ENCODE results near the gene COX8C. TPM values are rescaled to one million over a fixed set of nuclear protein-coding genes. Genes with fewer than 3 reads are reported as not detected.

COX8C gene
- total and polyA plus RNA-seq, 9 of the 15 experiments (the other 6 are each of a cell fraction or from before 2014, with no cell fraction given), result not detected

- no peak for TF ChIP-seq PPARD (CRISPR knock-in tag; IDR thresholded peaks at IDR 0.05)
- no peak for TF ChIP-seq CAMTA2 (CRISPR knock-in tag; conservative IDR thresholded peaks at IDR 0.05)
- no peak for TF ChIP-seq GATA2 (CRISPR knock-in tag; IDR thresholded peaks at IDR 0.05)
- TF ChIP-seq ZMIZ1 (IDR thresholded peaks at IDR 0.05; ENCODE audit: low read depth in 2 of 2, low read length in 2 of 2), result no peak
- no peak for TF ChIP-seq SRF (CRISPR knock-in tag; IDR thresholded peaks at IDR 0.05)
- TF ChIP-seq NFXL1 (CRISPR knock-in tag; IDR thresholded peaks at IDR 0.05), result no peak
- TF ChIP-seq CEBPB (tag; IDR thresholded peaks at IDR 0.05), result no peak
- TF ChIP-seq USF2 (CRISPR knock-in tag; IDR thresholded peaks at IDR 0.05), result no peak
- TF ChIP-seq ZNF583 (CRISPR knock-in tag; IDR thresholded peaks at IDR 0.05), result no peak
- no peak for TF ChIP-seq ZNF586 (CRISPR knock-in tag; conservative IDR thresholded peaks at IDR 0.05)
- peak in 1 of 2 experiments; percentile 65; a peak in 1 of 4 replicates for TF ChIP-seq UBTF (IDR thresholded peaks at IDR 0.05; ENCODE audit: borderline replicate concordance in 1 of 2, low read depth in 2 of 2, low read length in 2 of 2)
- no peak for TF ChIP-seq TARDBP (IDR thresholded peaks at IDR 0.05)
- TF ChIP-seq FOXO4 (CRISPR knock-in tag; IDR thresholded peaks at IDR 0.05), result no peak
- no peak for TF ChIP-seq BHLHE40 (IDR thresholded peaks at IDR 0.05; ENCODE audit: low read length)
These were observed 14.6 kb upstream of the COX8C start (continued) for GRCh38 chr14:93332397-93332852.
